Colonic mucosa (tissue), 4 donors: Measurements from ENCODE around the gene GIGYF2. TPM values are rescaled to one million over a fixed set of nuclear protein-coding genes. Genes with fewer than 3 reads are reported as not detected.

Experiments
- DNase-seq: peaks from one replicate; pipeline ENCODE4 v3.0.0-alpha.2; 2020
- H3K27ac ChIP-seq: fragments of 200-600 bp; one replicate; pipeline ENCODE4 v1.8.0; 2021
- H3K27me3 ChIP-seq: fragments of 200-600 bp; one replicate; pipeline ENCODE4 v1.8.0; 2021
- H3K36me3 ChIP-seq: fragments of 200-600 bp; one replicate; pipeline ENCODE4 v1.8.0; 2021
- H3K4me1 ChIP-seq: fragments of 200-600 bp; one replicate; pipeline ENCODE4 v1.8.0; 2021; ENCODE audit warnings: mild to moderate bottlenecking
- H3K4me3 ChIP-seq: fragments of 200-600 bp; one replicate; pipeline ENCODE4 v1.8.0; 2021
- H3K9ac ChIP-seq, 2 donors: one replicate each; pipeline ENCODE4 v1.7.0; 2013; ENCODE audit warnings: control low read depth in 2 of 2, low read depth in 2 of 2, low read length in 2 of 2
- H3K9me3 ChIP-seq: fragments of 200-600 bp; one replicate; pipeline ENCODE4 v1.8.0; 2021
- intact Hi-C: fragments of 100-400 bp; cut with DNase I; formaldehyde crosslinking; loops from one replicate; pipeline ENCODE4 v1.14.1; 2022
- total RNA-seq, 2 donors: library from RNA; stranded (reverse); fragmentation: NEBNext Ultra II Directional in 1 of 2; extraction: Animal tissue kit (Norgen Biotek cat#: 25700) in 1 of 2; gene quantifications; one replicate each; pipeline ENCODE4 v1.2.1, GENCODE V29; 2021
- TF ChIP-seq, protein P1 (sequence below): fragments of 200-600 bp; IDR thresholded peaks from one replicate; pipeline ENCODE4 v1.8.0; 2022; ENCODE audit warnings: antibody characterized with exemption, mild to moderate bottlenecking
- donor health status: healthy.
- donor health status: DM: no; HTN: no; CAD: no.
- donor health status: DM: no; HTN: no; CAD: no.

The GIGYF2 gene
- total RNA-seq, 2 donors from 2014 or later, result 48.8 to 49.3 TPM

DNA sequence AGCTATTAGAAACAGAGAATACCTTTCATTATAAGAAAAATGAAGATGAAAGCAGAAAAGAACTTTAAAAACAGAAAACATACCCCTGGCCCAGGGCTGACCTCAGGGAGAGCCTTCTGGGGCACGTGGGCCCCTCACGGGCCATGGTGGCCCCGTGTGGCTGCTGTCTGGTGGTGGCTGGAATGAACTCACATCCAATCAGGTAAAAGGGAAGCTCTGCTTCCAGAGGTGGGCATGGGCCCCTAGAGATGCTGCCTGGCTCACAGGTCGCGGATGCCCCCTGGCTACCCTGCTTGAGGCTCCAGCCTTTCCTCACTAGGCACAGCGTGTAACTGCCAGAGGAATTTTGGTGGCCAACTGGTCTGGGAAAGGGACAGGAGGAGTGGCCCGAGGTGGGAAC lies 189.5 kb downstream of the GIGYF2 start:
- Histone ChIP-seq H3K36me3 (no peaks in the 10 kb centered on the region), H3K27me3 (no peaks in the 10 kb centered on the region), H3K9me3 (no peaks in the 10 kb centered on the region), H3K4me3 (no peak overlapping the region), H3K4me1 (no peaks in the 10 kb centered on the region), H3K9ac (no peak overlapping the region), H3K27ac (no peak overlapping the region)
- DNase-seq, result no peak
- intact Hi-C loops, result no loop called here
- TF ChIP-seq, protein P1, sequence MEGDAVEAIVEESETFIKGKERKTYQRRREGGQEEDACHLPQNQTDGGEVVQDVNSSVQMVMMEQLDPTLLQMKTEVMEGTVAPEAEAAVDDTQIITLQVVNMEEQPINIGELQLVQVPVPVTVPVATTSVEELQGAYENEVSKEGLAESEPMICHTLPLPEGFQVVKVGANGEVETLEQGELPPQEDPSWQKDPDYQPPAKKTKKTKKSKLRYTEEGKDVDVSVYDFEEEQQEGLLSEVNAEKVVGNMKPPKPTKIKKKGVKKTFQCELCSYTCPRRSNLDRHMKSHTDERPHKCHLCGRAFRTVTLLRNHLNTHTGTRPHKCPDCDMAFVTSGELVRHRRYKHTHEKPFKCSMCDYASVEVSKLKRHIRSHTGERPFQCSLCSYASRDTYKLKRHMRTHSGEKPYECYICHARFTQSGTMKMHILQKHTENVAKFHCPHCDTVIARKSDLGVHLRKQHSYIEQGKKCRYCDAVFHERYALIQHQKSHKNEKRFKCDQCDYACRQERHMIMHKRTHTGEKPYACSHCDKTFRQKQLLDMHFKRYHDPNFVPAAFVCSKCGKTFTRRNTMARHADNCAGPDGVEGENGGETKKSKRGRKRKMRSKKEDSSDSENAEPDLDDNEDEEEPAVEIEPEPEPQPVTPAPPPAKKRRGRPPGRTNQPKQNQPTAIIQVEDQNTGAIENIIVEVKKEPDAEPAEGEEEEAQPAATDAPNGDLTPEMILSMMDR, result no peak

DNA sequence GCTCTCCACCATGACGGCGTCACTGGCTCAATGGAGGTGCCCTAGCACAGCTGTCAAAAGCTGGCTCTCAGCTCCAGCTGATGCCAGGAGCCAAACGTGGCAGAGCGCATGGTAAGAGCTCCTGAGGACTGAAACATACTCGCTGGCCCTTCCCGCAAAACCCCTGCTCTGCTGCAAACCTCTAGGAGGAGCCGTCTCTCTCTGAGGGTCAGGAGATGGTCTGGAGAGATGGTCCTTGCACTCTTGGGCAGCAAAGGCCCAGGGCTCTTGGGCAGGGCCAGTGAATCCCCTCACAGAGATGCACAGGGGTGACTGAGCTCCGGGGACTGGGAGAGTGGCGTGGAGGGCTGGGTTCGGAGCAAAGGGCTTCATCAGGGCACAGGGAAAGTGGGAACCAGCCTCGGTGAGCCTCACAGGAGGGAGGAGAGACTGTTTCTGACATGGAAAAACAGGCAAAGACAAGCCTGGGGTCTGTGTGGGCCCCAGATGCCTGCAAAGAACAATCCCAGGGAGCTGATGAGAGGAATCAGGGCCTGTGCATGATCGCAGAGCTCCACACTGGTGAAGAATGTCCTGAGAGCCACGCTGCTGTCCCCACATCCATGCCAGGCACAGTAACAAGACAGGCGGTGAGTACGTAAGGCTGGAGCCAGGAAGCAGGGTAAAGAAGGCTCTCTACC lies 190.2 kb downstream of the GIGYF2 start:
- H3K9me3 ChIP-seq, result no peaks in the 10 kb centered on the region
- no peak overlapping the region for H3K9ac ChIP-seq
- no peaks in the 10 kb centered on the region for H3K4me1 ChIP-seq
- no peaks in the 10 kb centered on the region for H3K27me3 ChIP-seq
- intact Hi-C loops, result no loop called here
- TF ChIP-seq, protein P1, result no peak
- H3K4me3 ChIP-seq, result no peak overlapping the region
- H3K27ac ChIP-seq, result no peak overlapping the region
- peak; percentile 12 for DNase-seq
- H3K36me3 ChIP-seq, result no peaks in the 10 kb centered on the region

DNA sequence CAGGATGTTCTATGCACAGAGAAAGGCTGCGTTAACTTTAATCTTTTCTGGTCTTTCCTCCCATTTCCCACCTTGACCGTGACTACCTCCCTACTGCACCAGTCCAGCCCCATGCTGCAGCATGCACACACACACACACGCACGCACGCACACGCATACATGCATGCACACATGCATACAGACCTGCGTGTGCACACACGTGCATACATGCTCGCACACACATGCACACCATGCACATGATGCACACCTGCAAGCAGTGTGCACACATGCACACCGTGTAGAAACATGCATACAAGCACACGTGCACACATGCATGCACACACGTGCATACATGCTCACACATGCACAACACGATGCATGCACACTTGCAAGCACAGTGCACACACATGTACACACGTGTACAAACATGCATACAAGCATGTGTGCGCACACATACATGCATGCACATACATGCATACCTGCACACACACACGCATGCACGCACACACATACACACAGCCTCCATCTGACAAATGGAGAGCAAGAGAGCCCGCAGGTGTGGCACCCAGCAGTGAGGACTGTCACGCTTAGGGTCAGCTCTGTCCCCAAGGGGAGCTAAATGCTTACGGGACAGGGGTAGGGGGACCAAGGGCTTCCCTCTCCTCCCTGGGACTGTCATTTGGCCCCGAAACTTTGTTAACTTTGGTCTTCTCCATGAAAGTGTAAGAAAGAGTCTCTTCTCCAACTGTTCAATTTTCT lies 191.1 kb downstream of the GIGYF2 start:
- H3K4me1 ChIP-seq, result no peaks in the 10 kb centered on the region
- intact Hi-C loops, result no loop called here
- H3K4me3 ChIP-seq, result no peak overlapping the region
- no peaks in the 10 kb centered on the region for H3K9me3 ChIP-seq
- H3K27ac ChIP-seq, result no peak overlapping the region
- TF ChIP-seq, protein P1, result no peak
- H3K36me3 ChIP-seq, result no peaks in the 10 kb centered on the region
- DNase-seq, result no peak
- no peak overlapping the region for H3K9ac ChIP-seq
- no peaks in the 10 kb centered on the region for H3K27me3 ChIP-seq

DNA sequence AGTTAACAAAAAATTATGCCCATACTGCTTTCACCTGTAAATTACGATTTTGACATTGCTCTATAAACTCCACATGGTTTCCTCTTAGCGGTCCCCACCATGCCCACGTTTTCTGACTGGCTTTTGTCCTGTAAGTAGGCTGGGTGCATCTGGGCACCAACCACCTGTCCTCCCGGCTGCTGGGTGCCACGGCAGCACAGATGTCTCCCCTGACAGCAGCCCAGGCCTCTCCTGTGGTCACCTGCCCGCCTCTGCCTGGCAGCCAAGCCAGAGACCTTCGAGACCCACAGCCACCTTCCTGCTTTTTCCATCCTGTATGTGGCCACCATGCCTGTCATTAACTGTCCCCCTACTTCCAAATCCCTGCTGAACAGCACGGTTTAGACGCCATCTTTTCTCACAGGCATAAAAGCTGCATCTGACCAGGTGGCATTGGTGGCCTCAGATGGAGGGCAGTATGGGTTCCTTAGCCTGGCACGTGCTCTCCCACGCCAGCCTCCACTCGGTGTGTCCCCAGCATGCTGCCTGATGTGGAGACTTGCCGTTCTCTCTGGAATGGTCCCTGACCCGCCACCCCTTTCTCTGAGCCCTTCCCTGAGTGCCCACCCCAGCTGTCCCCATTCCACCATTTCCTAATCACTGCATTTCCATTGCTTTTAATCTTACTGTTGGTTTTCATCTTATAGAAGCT lies 191.9 kb downstream of the GIGYF2 start:
- intact Hi-C loops, result no loop called here
- Histone ChIP-seq H3K36me3 (no peaks in the 10 kb centered on the region), H3K4me1 (no peaks in the 10 kb centered on the region), H3K4me3 (no peak overlapping the region), H3K27me3 (no peaks in the 10 kb centered on the region), H3K9ac (no peak overlapping the region), H3K27ac (no peak overlapping the region), H3K9me3 (no peaks in the 10 kb centered on the region)
- TF ChIP-seq, protein P1, result no peak
- peak; percentile 13 for DNase-seq

DNA sequence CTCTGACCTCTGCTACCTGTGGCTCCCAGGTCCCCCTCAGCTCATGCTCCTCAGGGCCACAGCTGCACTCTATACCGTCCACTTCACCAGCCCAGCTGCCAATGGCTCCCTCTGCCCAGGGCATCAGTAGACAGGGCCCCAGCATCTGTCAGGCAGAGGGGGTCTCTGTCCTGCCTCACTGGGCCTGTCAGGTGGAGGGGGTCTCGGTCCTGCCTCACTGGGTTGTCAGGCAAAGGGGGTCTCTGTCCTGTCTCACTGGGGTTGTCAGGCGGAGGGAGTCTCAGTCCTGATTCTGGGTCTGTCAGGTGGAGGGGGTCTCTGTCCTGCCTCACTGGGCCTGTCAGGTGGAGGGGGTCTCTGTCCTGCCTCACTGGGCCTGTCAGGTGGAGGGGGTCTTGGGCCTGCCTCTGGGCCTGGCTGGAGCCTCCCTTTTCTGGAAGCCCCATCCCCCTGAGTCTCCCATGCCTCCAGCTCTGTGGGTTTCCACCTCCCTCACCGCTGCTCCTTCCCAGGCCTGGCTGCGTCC lies 192.8 kb downstream of the GIGYF2 start:
- TF ChIP-seq, protein P1, result no peak
- Histone ChIP-seq H3K9me3 (no peaks in the 10 kb centered on the region), H3K4me1 (no peaks in the 10 kb centered on the region), H3K27me3 (no peaks in the 10 kb centered on the region), H3K36me3 (no peaks in the 10 kb centered on the region), H3K4me3 (no peak overlapping the region), H3K9ac (no peak overlapping the region), H3K27ac (no peak overlapping the region)
- intact Hi-C loops, result no loop called here
- DNase-seq, result no peak
